Measurements from ENCODE around the gene IFNW1.

The IFNW1 gene

DNA sequence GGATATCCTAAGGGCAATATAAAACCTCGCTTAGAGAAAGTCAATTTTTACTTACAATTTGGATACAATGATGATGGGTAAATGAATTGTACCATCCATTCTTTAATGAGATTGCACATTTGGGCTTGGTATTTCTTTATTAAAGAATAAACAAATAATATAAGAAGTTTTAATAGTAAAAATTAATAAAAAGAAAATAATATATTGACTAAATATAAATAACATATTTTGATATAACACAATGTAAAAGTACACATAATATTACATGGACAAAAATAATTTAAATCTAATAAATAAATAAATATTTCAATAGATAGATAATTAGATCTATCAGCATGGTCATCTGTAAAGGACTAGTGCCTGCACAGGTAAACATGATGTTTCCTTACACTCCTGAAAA, 23.9 kb upstream of the IFNW1 start:
- Histone ChIP-seq H3K9me3 (no peaks in the 10 kb centered on the region), H3K36me3 (no peaks in the 10 kb centered on the region), H3K27me3 (no peaks in the 10 kb centered on the region), H3K4me3 (ENCODE audit: low read depth in 1 of 2, low read length in 1 of 2) (no peak overlapping the region), H3K4me1 (ENCODE audit: control insufficient read depth in 1 of 2, insufficient read depth in 1 of 2, low read depth in 1 of 2, low read length in 1 of 2) (peaks cover 0 to 3% of the 10 kb centered on the region in 2 experiments), H3K27ac (no peak overlapping the region)
- TF ChIP-seq, protein P1, sequence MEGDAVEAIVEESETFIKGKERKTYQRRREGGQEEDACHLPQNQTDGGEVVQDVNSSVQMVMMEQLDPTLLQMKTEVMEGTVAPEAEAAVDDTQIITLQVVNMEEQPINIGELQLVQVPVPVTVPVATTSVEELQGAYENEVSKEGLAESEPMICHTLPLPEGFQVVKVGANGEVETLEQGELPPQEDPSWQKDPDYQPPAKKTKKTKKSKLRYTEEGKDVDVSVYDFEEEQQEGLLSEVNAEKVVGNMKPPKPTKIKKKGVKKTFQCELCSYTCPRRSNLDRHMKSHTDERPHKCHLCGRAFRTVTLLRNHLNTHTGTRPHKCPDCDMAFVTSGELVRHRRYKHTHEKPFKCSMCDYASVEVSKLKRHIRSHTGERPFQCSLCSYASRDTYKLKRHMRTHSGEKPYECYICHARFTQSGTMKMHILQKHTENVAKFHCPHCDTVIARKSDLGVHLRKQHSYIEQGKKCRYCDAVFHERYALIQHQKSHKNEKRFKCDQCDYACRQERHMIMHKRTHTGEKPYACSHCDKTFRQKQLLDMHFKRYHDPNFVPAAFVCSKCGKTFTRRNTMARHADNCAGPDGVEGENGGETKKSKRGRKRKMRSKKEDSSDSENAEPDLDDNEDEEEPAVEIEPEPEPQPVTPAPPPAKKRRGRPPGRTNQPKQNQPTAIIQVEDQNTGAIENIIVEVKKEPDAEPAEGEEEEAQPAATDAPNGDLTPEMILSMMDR (IDR thresholded peaks at IDR 0.05): no peak

DNA sequence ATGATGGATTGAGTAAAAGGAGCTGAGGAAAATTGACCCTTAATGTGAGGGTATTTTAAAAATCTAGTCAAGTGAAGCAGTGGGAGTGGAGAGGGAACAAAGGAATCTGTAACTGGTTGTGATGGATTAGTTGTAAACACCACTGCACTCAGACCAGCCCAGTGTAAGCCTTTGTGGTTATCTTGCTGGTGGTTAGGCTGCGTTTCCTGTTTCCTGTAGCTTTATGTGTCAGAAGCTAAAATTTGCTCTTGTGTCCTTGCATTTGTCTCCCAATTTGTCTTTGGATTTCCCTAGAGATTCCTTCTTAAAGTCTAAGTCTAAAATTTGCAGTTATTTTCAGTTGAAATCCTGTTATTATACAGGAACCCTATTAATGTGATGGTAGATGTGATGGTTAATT, 18.5 kb upstream of the IFNW1 start:
- Histone ChIP-seq H3K36me3 (no peaks in the 10 kb centered on the region), H3K4me1 (ENCODE audit: control insufficient read depth in 1 of 2, insufficient read depth in 1 of 2, low read depth in 1 of 2, low read length in 1 of 2) (peaks cover 6 to 14% of the 10 kb centered on the region in 2 experiments), H3K4me3 (ENCODE audit: low read depth in 1 of 2, low read length in 1 of 2) (no peak overlapping the region), H3K27me3 (no peaks in the 10 kb centered on the region), H3K9me3 (no peaks in the 10 kb centered on the region), H3K27ac (peak overlapping the region; percentile 8)
- TF ChIP-seq, protein P1 (IDR thresholded peaks at IDR 0.05): no peak

DNA sequence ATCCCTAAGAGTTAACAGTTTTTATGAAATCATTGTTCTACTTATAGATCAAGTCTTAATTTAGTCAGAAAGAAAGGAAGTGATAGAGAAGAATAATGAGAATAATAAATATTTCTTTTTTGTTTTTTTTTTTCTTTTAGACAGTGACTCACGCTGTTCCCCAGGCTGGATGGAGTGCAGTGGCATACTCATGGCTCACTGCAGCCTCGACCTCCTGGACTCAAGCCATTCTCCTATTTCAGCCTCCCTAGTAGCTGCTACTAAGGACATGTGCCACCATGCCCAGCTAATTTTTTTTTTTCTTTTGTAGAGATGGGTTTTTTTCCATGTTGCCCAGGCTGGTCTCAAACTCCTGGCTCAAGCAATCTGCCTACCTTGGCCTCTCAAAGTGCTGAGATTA, 13.9 kb upstream of the IFNW1 start:
- no peaks in the 10 kb centered on the region for H3K9me3 ChIP-seq
- TF ChIP-seq, protein P1 (IDR thresholded peaks at IDR 0.05): no peak
- no peak overlapping the region for H3K27ac ChIP-seq
- H3K4me3 ChIP-seq (ENCODE audit: low read depth in 1 of 2, low read length in 1 of 2): no peak overlapping the region
- H3K27me3 ChIP-seq: no peaks in the 10 kb centered on the region
- H3K36me3 ChIP-seq: no peaks in the 10 kb centered on the region
- peaks cover 25 to 31% of the 10 kb centered on the region in 2 experiments for H3K4me1 ChIP-seq (ENCODE audit: control insufficient read depth in 1 of 2, insufficient read depth in 1 of 2, low read depth in 1 of 2, low read length in 1 of 2)

DNA sequence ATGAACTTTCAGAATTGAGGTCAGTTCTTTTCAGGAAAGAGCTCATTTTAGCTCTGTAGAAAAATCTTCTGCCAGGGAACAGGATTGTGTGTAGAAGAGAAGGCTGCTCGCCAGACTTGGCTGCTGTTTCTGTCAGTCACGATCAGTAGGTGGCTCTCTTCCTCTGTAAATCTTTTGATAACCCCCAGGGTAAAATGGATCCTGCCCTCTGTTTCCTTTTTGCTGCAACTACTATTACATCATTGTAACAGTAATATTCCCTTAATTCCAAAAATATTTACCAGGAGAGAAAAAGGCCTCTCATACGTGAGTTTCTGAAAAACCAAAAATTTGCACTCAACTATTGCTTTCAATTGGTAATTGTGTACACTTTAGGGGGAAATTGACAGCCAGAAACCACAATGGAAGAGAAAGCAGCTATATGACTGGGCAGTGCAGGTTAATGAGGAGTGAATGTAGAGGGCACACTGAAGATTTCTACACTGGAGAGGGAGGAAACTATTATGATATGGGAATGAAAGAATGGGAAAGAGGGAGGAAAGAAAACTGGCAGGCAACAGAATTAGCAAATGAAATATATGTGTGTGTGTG, 12.5 kb upstream of the IFNW1 start:
- Histone ChIP-seq H3K27me3 (no peaks in the 10 kb centered on the region), H3K36me3 (no peaks in the 10 kb centered on the region), H3K4me1 (ENCODE audit: control insufficient read depth in 1 of 2, insufficient read depth in 1 of 2, low read depth in 1 of 2, low read length in 1 of 2) (peaks cover 19 to 21% of the 10 kb centered on the region in 2 experiments), H3K27ac (peak overlapping the region; percentile 64), H3K4me3 (ENCODE audit: low read depth in 1 of 2, low read length in 1 of 2) (peak overlapping the region in 1 of 2 experiments; percentile 11), H3K9me3 (no peaks in the 10 kb centered on the region)
- TF ChIP-seq, protein P1 (IDR thresholded peaks at IDR 0.05): no peak

DNA sequence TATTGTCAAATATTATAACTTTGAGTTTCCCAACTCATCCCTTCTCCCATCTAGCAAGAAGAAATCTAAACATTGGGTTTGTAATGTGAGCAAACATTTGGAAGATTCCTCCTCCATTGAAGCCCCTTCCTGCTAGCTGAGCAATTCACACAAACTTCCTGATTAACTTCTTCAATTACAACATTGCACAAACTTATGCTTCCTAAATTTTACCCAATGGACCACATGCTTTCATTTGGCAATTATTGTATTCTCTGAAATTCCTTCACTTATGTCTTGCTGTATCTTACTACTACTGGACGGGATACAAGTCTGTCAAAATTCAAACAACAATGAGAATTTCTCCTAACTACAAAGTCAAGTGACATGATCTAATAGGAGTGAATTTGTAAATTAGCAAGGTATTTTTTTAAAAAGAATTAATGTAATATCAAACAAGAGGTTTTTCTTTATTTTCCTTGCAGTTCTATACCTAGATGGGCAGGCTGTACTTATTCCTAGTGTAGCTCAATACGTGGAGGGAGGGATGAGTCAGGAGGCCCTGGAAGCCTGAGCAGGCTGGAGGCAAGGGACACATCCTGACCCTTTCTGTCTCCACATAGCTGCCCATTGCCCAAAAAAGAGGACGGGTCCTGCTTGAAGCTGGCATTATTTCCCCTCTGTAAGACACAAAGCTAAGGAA, 11.8 kb upstream of the IFNW1 start:
- no peaks in the 10 kb centered on the region for H3K9me3 ChIP-seq
- no peaks in the 10 kb centered on the region for H3K36me3 ChIP-seq
- H3K4me1 ChIP-seq (ENCODE audit: control insufficient read depth in 1 of 2, insufficient read depth in 1 of 2, low read depth in 1 of 2, low read length in 1 of 2): peaks cover 19 to 21% of the 10 kb centered on the region in 2 experiments
- no peaks in the 10 kb centered on the region for H3K27me3 ChIP-seq
- peak overlapping the region; percentile 64 for H3K27ac ChIP-seq
- TF ChIP-seq, protein P1 (IDR thresholded peaks at IDR 0.05): no peak
- H3K4me3 ChIP-seq (ENCODE audit: low read depth in 1 of 2, low read length in 1 of 2): peak overlapping the region in 1 of 2 experiments; percentile 11
